Heart left ventricle (tissue), 13 donors: Measurements from ENCODE around the gene REXO1.

Experiments used
- CTCF ChIP-seq, 12 donors: fragments of 200-600 bp; sonication (generic) in 4 of 12; IDR thresholded peaks; one replicate each; pipeline versions ENCODE4 v1.5.0 to v1.8.0; 2018 to 2022; ENCODE audit warnings: antibody characterized with exemption in 12 of 12, mild to moderate bottlenecking in 5 of 12
- POLR2A ChIP-seq, 2 donors: fragments of 450-650 bp; IDR thresholded peaks; one replicate each; pipeline ENCODE4 v1.6.1; 2017; ENCODE audit warnings: antibody characterized with exemption in 2 of 2, mild to moderate bottlenecking in 2 of 2, moderate library complexity in 2 of 2
- donor health status: ischemic (EF 13 %, LVEDD 7.1; RV severe dilation, severe dysfunction).
- donor health status: DM: no; HTN: yes; CAD: no.
- donor health status: DM: no; HTN: no; CAD: no.
- donor health status: ischemic (EF 25% LVEDD 6.9; RV normal size, moderate dysfunction).
- donor health status: ischemic (EF 25% LVEDD 5.7; RV mildly dilated, moderate dysfunction).
- donor health status: ischemic (EF 35%, LVEDD 5.7; RV mildly dilated, moderate dysfunction).
- donor health status: nonischemic (EF 11% LVEDD 7.7; RV severe dilation, severe dysfunction).
- donor health status: DM: yes; HTN: yes; CAD: no.
- donor health status: PGD.
- donor health status: ischemic (EF 29% LVEDD 5.4; RV normal size, mild dysfunction).
- donor health status: nonischemic (EF 23%, LVEDD 6.1; RV moderate dilation, normal function).

DNA sequence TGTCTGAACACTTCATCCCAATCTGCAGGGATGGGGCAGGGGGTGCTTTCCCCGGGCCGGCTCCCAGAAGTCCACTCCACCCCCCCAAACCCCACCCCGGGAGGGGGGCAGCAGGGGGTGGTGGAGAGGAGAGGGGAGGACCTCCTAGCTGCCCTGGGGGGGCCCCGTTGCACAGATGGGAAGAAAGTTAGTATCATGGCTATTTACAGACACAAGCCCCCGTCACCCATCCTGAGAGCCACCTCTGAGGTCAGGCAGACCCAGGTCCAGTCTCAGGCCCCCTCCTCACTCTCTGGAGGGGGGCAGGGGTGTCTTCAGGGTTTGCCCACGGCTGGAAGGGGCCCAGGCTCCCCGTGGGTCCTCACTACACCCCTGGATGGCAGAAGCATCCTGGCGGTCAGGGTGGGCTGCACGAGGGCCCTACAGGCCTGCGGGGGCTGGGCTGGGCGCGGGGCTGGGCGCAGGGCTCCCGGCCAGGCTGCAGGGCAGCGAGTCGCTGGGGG lies 5.8 kb upstream of the REXO1 start:
- TF ChIP-seq CTCF (IDR thresholded peaks at IDR 0.05) (no peak), POLR2A (IDR thresholded peaks at IDR 0.05) (no peak)
